Measurements from ENCODE around the gene MGAT4B.

GRCh38 chr5:179777456-179777855 is 29.2 kb downstream of the MGAT4B start:
- TF ChIP-seq POLR2A (IDR thresholded peaks at IDR 0.05) (no peak), POLR2AphosphoS5 (IDR thresholded peaks at IDR 0.05; ENCODE audit: insufficient read depth in 1 of 2, low read depth in 1 of 2) (no peak)
- TF ChIP-seq, protein P1, sequence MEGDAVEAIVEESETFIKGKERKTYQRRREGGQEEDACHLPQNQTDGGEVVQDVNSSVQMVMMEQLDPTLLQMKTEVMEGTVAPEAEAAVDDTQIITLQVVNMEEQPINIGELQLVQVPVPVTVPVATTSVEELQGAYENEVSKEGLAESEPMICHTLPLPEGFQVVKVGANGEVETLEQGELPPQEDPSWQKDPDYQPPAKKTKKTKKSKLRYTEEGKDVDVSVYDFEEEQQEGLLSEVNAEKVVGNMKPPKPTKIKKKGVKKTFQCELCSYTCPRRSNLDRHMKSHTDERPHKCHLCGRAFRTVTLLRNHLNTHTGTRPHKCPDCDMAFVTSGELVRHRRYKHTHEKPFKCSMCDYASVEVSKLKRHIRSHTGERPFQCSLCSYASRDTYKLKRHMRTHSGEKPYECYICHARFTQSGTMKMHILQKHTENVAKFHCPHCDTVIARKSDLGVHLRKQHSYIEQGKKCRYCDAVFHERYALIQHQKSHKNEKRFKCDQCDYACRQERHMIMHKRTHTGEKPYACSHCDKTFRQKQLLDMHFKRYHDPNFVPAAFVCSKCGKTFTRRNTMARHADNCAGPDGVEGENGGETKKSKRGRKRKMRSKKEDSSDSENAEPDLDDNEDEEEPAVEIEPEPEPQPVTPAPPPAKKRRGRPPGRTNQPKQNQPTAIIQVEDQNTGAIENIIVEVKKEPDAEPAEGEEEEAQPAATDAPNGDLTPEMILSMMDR (IDR thresholded peaks at IDR 0.05): no peak
